ENCODE data around the gene BCHE.

BCHE gene

GRCh38 chr3:165759041-165759440, 78.2 kb downstream of the BCHE start:
- DNase-seq (ENCODE audit: low read depth), result no peak
- H3K4me3 ChIP-seq (replicated peaks; ENCODE audit: low read depth, low read length), result no peak overlapping the region
- no peak for TF ChIP-seq CTCF (IDR thresholded peaks at IDR 0.05; ENCODE audit: low read length, missing control alignments)

- TF ChIP-seq CTCF (IDR thresholded peaks at IDR 0.05; ENCODE audit: low read length, missing control alignments), result no peak
- DNase-seq (ENCODE audit: low read depth), result no peak
These were observed 81.7 kb downstream of the BCHE start for GRCh38 chr3:165755571-165755970.

GRCh38 chr3:165754219-165755007, 82.8 kb downstream of the BCHE start:
- no peak overlapping the region for H3K4me3 ChIP-seq (replicated peaks; ENCODE audit: low read depth, low read length)
- TF ChIP-seq CTCF (IDR thresholded peaks at IDR 0.05; ENCODE audit: low read length, missing control alignments), result no peak
- DNase-seq (ENCODE audit: low read depth), result no peak

More at GRCh38 chr3:165755571-165755970, 81.7 kb downstream of the BCHE start:
- H3K4me3 ChIP-seq (replicated peaks; ENCODE audit: low read depth, low read length), result no peak overlapping the region

- DNase-seq (ENCODE audit: low read depth), result peak; percentile 66
- TF ChIP-seq CTCF (IDR thresholded peaks at IDR 0.05; ENCODE audit: low read length, missing control alignments), result no peak
- H3K4me3 ChIP-seq (replicated peaks; ENCODE audit: low read depth, low read length), result no peak overlapping the region
These were observed 83.7 kb downstream of the BCHE start for GRCh38 chr3:165753560-165753959.

GRCh38 chr3:165751637-165752036, 85.6 kb downstream of the BCHE start:
- no peak for TF ChIP-seq CTCF (IDR thresholded peaks at IDR 0.05; ENCODE audit: low read length, missing control alignments)
- no peak overlapping the region for H3K4me3 ChIP-seq (replicated peaks; ENCODE audit: low read depth, low read length)
- DNase-seq (ENCODE audit: low read depth), result no peak

GRCh38 chr3:165749821-165750220, 87.4 kb downstream of the BCHE start:
- no peak for DNase-seq (ENCODE audit: low read depth)
- no peak for TF ChIP-seq CTCF (IDR thresholded peaks at IDR 0.05; ENCODE audit: low read length, missing control alignments)
- H3K4me3 ChIP-seq (replicated peaks; ENCODE audit: low read depth, low read length), result no peak overlapping the region

- DNase-seq (ENCODE audit: low read depth), result no peak
- no peak for TF ChIP-seq CTCF (IDR thresholded peaks at IDR 0.05; ENCODE audit: low read length, missing control alignments)
- no peak overlapping the region for H3K4me3 ChIP-seq (replicated peaks; ENCODE audit: low read depth, low read length)
These were observed 88.0 kb downstream of the BCHE start for GRCh38 chr3:165749241-165749640.
